Activated CD4-positive, alpha-beta T cell treated with anti-CD3 and anti-CD28 coated beads, Interleukin-2, amount 10 ng/mL, durations not matched to agents 7 days and 5 days (primary cell): ENCODE data around the gene FLYWCH1. TPM values are rescaled to one million over a fixed set of nuclear protein-coding genes. Genes with fewer than 3 reads are reported as not detected.
"Not testable (repeated sequence)": the region's sequence is repeated elsewhere in the genome, so short reads cannot be mapped to it uniquely, and the experiment has no call there.

ENCODE experiments used
- CTCF ChIA-PET: fragments of 350-600 bp; sonication (Branson Sonifier 250); formaldehyde crosslinking; loops from one replicate; lab custom pipeline; 2021; ENCODE audit warnings: antibody characterized with exemption; lab: Charles Lee
- POLR2A ChIA-PET: fragments of 350-600 bp; sonication (Branson Sonifier 250); formaldehyde crosslinking; loops from one replicate; lab custom pipeline; 2021; ENCODE audit warnings: antibody characterized with exemption; lab: Charles Lee
- DNase-seq: peaks from one replicate; pipeline ENCODE4 v3.0.0-alpha.2; 2020
- H3K27ac Mint-ChIP-seq: one replicate; pipeline ENCODE4 v1.8.0; 2021; ENCODE audit warnings: mild to moderate bottlenecking, moderate library complexity, mixed read lengths
- H3K27me3 Mint-ChIP-seq: one replicate; pipeline ENCODE4 v1.8.0; 2021; ENCODE audit warnings: mixed read lengths
- H3K36me3 Mint-ChIP-seq: one replicate; pipeline ENCODE4 v1.8.0; 2021; ENCODE audit warnings: low read depth, mixed read lengths
- H3K4me1 Mint-ChIP-seq: one replicate; pipeline ENCODE4 v1.8.0; 2021; ENCODE audit warnings: mixed read lengths
- H3K4me3 Mint-ChIP-seq: one replicate; pipeline ENCODE4 v1.8.0; 2021; ENCODE audit warnings: mild to moderate bottlenecking, moderate library complexity, mixed read lengths
- H3K9me3 Mint-ChIP-seq: one replicate; pipeline ENCODE4 v1.8.0; 2021; ENCODE audit warnings: mixed read lengths
- total RNA-seq, 2 experiments: library from RNA; stranded (reverse); gene quantifications; one replicate each; pipeline ENCODE4 v1.2.3, GENCODE V29; 2021

Gene FLYWCH1
- total RNA-seq, 2 experiments from 2014 or later: 46.8 to 52.7 TPM

GRCh38 chr16:2902337-2903130 is 9.2 kb upstream of the FLYWCH1 start:
- Mint-ChIP-seq H3K27ac (no peak overlapping the region), H3K4me3 (no peak overlapping the region), H3K9me3 (no peaks in the 10 kb centered on the region), H3K27me3 (no peaks in the 10 kb centered on the region), H3K4me1 (peaks cover 20% of the 10 kb centered on the region), H3K36me3 (no peaks in the 10 kb centered on the region)
- ChIA-PET CTCF (interaction anchor here (1.1 to 1.6 kb wide), 3 partner anchors 14 to 34 kb away, joined by 3 to 8 read pairs (median 6); no protein-coding TSS in a partner anchor), POLR2A (no interaction called here)
- no peak for DNase-seq

DNA sequence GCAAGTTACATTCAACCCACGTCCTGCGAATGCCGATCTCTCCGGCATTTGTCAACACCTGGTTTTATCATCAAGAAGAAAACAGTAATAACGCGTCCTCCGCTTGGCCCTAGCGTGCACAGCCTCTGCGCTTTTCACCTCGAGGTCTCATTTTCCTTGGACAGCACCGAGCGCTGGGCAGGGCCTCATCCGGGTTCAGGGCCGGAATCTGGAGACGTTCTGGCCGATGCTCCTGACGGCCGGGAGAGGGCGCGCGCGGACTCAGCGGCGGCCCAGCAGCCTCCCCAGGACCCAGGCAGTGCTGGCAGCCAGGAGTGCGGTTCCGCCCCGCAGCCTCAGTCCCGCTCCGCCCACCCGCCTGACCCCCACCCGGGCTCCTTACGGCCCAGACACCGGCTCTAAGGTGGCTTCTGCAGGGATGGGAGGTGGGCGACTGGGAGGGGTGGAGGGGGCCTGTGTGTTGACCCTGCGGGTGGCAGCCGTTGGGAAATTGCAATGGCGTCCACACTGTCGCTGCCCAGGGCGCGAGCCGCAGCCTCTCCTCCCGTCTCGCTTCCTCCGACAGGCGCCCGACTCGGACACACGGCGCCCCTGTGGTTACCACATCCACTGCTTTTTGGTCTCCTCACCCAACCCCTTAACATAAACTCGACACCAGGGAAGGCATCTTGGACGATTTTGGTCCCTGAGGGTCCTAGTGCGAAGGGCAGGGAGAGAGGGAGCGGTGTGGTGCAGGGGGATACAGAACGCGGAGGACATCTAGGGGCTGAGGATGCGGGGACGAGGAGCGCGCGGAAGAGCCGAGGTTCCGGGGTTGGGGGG is 7.4 kb upstream of the FLYWCH1 start:
- ChIA-PET POLR2A (no interaction called here), CTCF (interaction anchor here (1.1 to 1.5 kb wide), 2 partner anchors 20 to 23 kb away, joined by 3 to 6 read pairs; no protein-coding TSS in a partner anchor)
- Mint-ChIP-seq H3K27me3 (no peaks in the 10 kb centered on the region), H3K4me1 (peaks cover 20% of the 10 kb centered on the region), H3K4me3 (peak overlapping the region; percentile 84), H3K9me3 (no peaks in the 10 kb centered on the region), H3K36me3 (no peaks in the 10 kb centered on the region), H3K27ac (peak overlapping the region; percentile 83)
- peak; percentile 79 for DNase-seq

GRCh38 chr16:2904922-2905240 is 6.8 kb upstream of the FLYWCH1 start:
- H3K9me3 Mint-ChIP-seq: no peaks in the 10 kb centered on the region
- no peak for DNase-seq
- peaks cover 20% of the 10 kb centered on the region for H3K4me1 Mint-ChIP-seq
- POLR2A ChIA-PET: no interaction called here
- no peaks in the 10 kb centered on the region for H3K27me3 Mint-ChIP-seq
- CTCF ChIA-PET: interaction anchor here (1.0 to 1.1 kb wide), 2 partner anchors 22 to 67 kb away, joined by 3 to 4 read pairs; no protein-coding TSS in a partner anchor
- no peaks in the 10 kb centered on the region for H3K36me3 Mint-ChIP-seq
- peak overlapping the region; percentile 84 for H3K4me3 Mint-ChIP-seq
- peak overlapping the region; percentile 83 for H3K27ac Mint-ChIP-seq

DNA sequence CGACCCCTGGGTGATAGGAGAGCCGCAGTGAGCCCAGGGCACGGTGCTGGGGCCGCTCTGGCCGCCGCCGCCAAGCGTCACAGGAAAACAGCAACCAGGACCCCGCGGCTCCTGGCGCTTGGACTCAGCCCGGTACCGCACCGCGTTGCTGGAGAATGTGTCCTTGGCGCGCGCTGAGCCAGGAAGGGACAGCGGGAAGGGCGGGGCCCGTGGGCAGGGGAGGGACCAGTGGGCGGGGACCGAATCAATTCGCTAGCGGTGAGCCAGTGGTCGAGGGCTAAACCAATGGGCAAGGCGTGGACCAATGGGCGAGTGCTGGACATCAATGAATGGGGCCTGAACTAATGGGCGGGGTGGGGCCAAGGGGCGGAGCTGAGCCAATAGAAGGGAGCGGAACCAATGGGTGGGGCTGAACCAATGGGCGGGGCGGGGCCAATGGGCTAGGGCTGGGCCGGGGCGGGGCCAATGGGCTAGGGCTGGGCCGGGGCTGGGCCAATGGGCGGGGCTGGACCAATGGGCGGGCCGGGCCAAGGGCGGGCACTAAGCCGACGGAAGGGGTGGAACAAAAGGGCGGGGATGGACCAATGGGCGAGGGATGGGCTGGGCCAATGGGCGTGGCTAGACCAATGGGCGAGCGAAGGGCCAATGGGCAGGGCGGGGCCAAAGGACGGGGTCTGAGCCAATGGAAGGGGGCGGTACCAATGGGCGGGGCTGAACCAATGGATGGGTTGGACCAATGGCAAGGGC is 6.3 kb upstream of the FLYWCH1 start:
- ChIA-PET CTCF (interaction anchor here (1.0 to 1.1 kb wide), 2 partner anchors 22 to 67 kb away, joined by 3 to 4 read pairs; no protein-coding TSS in a partner anchor), POLR2A (no interaction called here)
- no peaks in the 10 kb centered on the region for H3K9me3 Mint-ChIP-seq
- no peaks in the 10 kb centered on the region for H3K27me3 Mint-ChIP-seq
- no peaks in the 10 kb centered on the region for H3K36me3 Mint-ChIP-seq
- peak; percentile 97 for DNase-seq
- peak overlapping the region; percentile 84 for H3K4me3 Mint-ChIP-seq
- H3K4me1 Mint-ChIP-seq: peaks cover 20% of the 10 kb centered on the region
- peak overlapping the region; percentile 83 for H3K27ac Mint-ChIP-seq

DNA sequence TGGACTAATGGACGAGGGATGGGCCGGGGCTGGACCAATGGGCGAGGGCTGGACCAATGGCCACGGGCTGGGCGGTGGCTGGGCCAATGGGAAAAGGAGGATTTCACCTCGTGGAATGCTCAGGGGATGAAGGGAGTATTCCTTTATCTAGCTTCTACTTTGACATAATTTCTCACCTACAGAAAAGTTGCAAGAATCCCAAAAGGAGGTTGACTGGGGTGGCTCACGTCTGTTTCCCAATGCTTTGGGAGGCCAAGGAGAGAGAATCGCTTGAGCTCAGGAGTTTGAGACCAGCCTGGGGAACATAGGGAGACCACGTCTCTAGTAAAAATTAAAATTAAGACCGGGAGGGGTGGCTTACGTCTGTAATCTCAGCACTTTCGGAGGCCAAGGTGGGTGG is 5.7 kb upstream of the FLYWCH1 start:
- H3K27me3 Mint-ChIP-seq: no peaks in the 10 kb centered on the region
- no peaks in the 10 kb centered on the region for H3K36me3 Mint-ChIP-seq
- POLR2A ChIA-PET: no interaction called here
- peak overlapping the region; percentile 84 for H3K4me3 Mint-ChIP-seq
- CTCF ChIA-PET: interaction anchor here (1.0 to 1.1 kb wide), 2 partner anchors 21 to 68 kb away, joined by 3 to 4 read pairs; no protein-coding TSS in a partner anchor
- DNase-seq: no peak
- H3K27ac Mint-ChIP-seq: peak overlapping the region; percentile 31
- H3K9me3 Mint-ChIP-seq: no peaks in the 10 kb centered on the region
- H3K4me1 Mint-ChIP-seq: peaks cover 20% of the 10 kb centered on the region

DNA sequence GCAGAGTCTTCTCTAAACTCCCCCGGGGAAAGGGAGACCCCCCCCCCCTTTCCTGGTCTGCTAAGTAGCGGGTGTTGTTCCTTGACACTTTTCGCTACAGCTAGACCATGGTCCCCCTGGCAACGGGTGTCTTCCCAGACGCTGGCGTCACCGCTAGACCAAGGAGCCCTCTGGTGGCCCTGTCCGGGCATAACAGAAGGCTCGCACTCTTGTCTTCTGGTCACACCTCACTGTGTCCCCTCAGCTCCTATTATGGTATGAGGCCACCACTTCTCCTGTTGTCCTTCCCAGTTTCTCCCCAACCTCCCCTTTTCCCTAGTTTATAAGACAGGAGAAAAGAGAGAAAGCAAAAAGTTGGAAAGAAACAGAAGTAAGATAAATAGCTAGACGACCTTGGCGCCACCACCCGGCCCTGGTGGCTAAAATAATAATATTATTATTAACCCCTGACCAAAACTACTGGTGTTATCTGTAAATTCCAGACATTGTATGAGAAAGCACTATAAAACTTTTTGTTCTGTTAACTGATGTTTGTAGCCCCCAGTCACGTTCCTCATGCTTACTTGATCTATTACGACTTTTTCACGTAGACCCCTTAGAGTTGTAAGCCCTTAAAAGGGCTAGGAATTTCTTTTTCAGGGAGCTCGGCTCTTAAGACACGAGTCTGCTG is 4.5 kb upstream of the FLYWCH1 start:
- H3K4me3 Mint-ChIP-seq, H3K36me3 Mint-ChIP-seq, POLR2A ChIA-PET, H3K27ac Mint-ChIP-seq, H3K27me3 Mint-ChIP-seq, H3K9me3 Mint-ChIP-seq: not testable (repeated sequence)
- peak; percentile 50 for DNase-seq
- CTCF ChIA-PET: interaction anchor here (0.6 to 1.3 kb wide), 9 partner anchors 8 to 920 kb away, joined by 3 to 8 read pairs (median 4); partner anchors contain the start of gene FLYWCH2
- peaks cover 28% of the 10 kb centered on the region for H3K4me1 Mint-ChIP-seq

GRCh38 chr16:2910441-2910969 is 1.2 kb upstream of the FLYWCH1 start:
- DNase-seq: no peak
- ChIA-PET CTCF (interaction anchor here (0.6 to 1.4 kb wide), 4 partner anchors 16 to 72 kb away, joined by 3 to 9 read pairs (median 4); no protein-coding TSS in a partner anchor), POLR2A (no interaction called here)
- peaks cover 40% of the 10 kb centered on the region for H3K4me1 Mint-ChIP-seq
- H3K27me3 Mint-ChIP-seq: no peaks in the 10 kb centered on the region
- H3K27ac Mint-ChIP-seq: no peak overlapping the region
- H3K9me3 Mint-ChIP-seq: no peaks in the 10 kb centered on the region
- H3K4me3 Mint-ChIP-seq: peak overlapping the region; percentile 75
- H3K36me3 Mint-ChIP-seq: peaks cover 9% of the 10 kb centered on the region

- no peaks in the 10 kb centered on the region for H3K9me3 Mint-ChIP-seq
- peaks cover 11% of the 10 kb centered on the region for H3K36me3 Mint-ChIP-seq
- peak overlapping the region; percentile 89 for H3K27ac Mint-ChIP-seq
- DNase-seq: peak; percentile 47
- ChIA-PET CTCF (interaction anchor here (0.6 to 2.2 kb wide), 5 partner anchors 14 to 44 kb away, joined by 3 to 10 read pairs (median 4); partner anchors contain the start of gene FLYWCH2), POLR2A (no interaction called here)
- H3K4me1 Mint-ChIP-seq: peaks cover 29% of the 10 kb centered on the region
- H3K4me3 Mint-ChIP-seq: peak overlapping the region; percentile 88
- H3K27me3 Mint-ChIP-seq: no peaks in the 10 kb centered on the region
These were observed 834 bp downstream of the FLYWCH1 start for GRCh38 chr16:2912330-2913199.

- Mint-ChIP-seq H3K27ac (no peak overlapping the region), H3K4me3 (peak overlapping the region; percentile 88), H3K4me1 (peaks cover 29% of the 10 kb centered on the region), H3K36me3 (peaks cover 11% of the 10 kb centered on the region), H3K9me3 (no peaks in the 10 kb centered on the region), H3K27me3 (no peaks in the 10 kb centered on the region)
- DNase-seq: no peak
- POLR2A ChIA-PET: no interaction called here
- CTCF ChIA-PET: interaction anchor here (1.4 to 2.2 kb wide), 3 partner anchors 13 to 45 kb away, joined by 3 to 10 read pairs (median 6); no protein-coding TSS in a partner anchor
These were observed 1.9 kb downstream of the FLYWCH1 start for GRCh38 chr16:2913603-2914002.

DNA sequence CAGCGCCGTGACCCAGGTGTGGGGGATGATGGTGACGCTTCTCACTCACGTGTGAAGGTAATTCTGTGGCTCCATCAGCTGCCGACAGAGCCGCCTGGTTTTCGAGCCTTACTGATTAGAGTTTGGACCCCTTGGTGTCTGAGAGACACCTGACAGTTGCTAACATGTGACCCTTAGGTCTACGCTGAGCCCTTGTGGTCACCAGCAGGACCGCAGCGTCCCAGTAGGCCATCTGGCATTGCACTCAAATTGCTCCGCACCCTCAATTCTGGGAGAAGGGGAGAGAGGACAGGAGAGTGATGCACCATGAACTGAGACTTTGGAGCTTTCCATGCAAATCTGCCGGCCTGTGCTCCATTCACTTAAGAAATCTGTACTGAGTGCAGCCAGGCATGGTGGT is 2.5 kb downstream of the FLYWCH1 start:
- no peak overlapping the region for H3K4me3 Mint-ChIP-seq
- H3K9me3 Mint-ChIP-seq: no peaks in the 10 kb centered on the region
- no peaks in the 10 kb centered on the region for H3K27me3 Mint-ChIP-seq
- peaks cover 29% of the 10 kb centered on the region for H3K4me1 Mint-ChIP-seq
- ChIA-PET CTCF (no interaction called here), POLR2A (no interaction called here)
- H3K36me3 Mint-ChIP-seq: peaks cover 11% of the 10 kb centered on the region
- no peak for DNase-seq
- no peak overlapping the region for H3K27ac Mint-ChIP-seq
